GM18507 (cell line): ENCODE results near the gene SLC26A4.
A peak's percentile ranks its signal among the peaks of the same experiment; 100 is the strongest.
"Not testable (repeated sequence)": the region's sequence is repeated elsewhere in the genome, so short reads cannot be mapped to it uniquely, and the experiment has no call there.

Source experiments
- DNase-seq: peaks from one replicate; pipeline ENCODE4 v3.0.0; 2011; ENCODE audit warnings: low read depth; ENCODE audit not compliant: insufficient read length; ENCODE audit errors: extremely low spot score
- FAIRE-seq: peaks from 2 replicates; lab custom pipeline; 2011; peaks lifted over from hg19 to GRCh38; lab: Jason Lieb, UNC

Gene SLC26A4

GRCh38 chr7:107660381-107661080, at the start of gene SLC26A4:
Gene SLC26A4, plus strand, starts transcription at chr7:107660828. Its CDS starts 814 bp downstream, at chr7:107661642.
- DNase-seq (no peak), FAIRE-seq (no peak)

- DNase-seq (no peak), FAIRE-seq (no peak)
Measured at GRCh38 chr7:107613439-107613838, 47.2 kb upstream of the SLC26A4 start.

GRCh38 chr7:107613948-107614347, 46.7 kb upstream of the SLC26A4 start:
- FAIRE-seq, result no peak

GRCh38 chr7:107614425-107614824, 46.2 kb upstream of the SLC26A4 start:
- no peak for DNase-seq
- FAIRE-seq, result no peak

More at GRCh38 chr7:107613948-107614347, 46.7 kb upstream of the SLC26A4 start:
- no peak for DNase-seq

GRCh38 chr7:107615910-107616680, 44.5 kb upstream of the SLC26A4 start:
- FAIRE-seq, result no peak
- no peak for DNase-seq

GRCh38 chr7:107622429-107622828, 38.2 kb upstream of the SLC26A4 start:
- FAIRE-seq, result peak; percentile 50
- no peak for DNase-seq

GRCh38 chr7:107622894-107623293, 37.7 kb upstream of the SLC26A4 start:
- no peak for FAIRE-seq
- DNase-seq, result no peak

GRCh38 chr7:107627002-107627401, 33.6 kb upstream of the SLC26A4 start:
- FAIRE-seq, result no peak
- no peak for DNase-seq

GRCh38 chr7:107628461-107629064, 32.1 kb upstream of the SLC26A4 start:
- no peak for DNase-seq
- no peak for FAIRE-seq

GRCh38 chr7:107630342-107630741, 30.3 kb upstream of the SLC26A4 start:
- DNase-seq (no peak), FAIRE-seq (no peak)

GRCh38 chr7:107631588-107632491, 28.8 kb upstream of the SLC26A4 start:
- no peak for FAIRE-seq
- DNase-seq, result no peak

- DNase-seq (no peak), FAIRE-seq (no peak)
Measured at GRCh38 chr7:107632492-107632865, 28.1 kb upstream of the SLC26A4 start.

- peak; percentile 93 for FAIRE-seq
- DNase-seq, result no peak
Measured at GRCh38 chr7:107638594-107638993, 22.0 kb upstream of the SLC26A4 start.

- FAIRE-seq, DNase-seq: not testable (repeated sequence)
Measured at GRCh38 chr7:107639070-107639469, 21.6 kb upstream of the SLC26A4 start.

- no peak for FAIRE-seq
- DNase-seq, result no peak
Measured at GRCh38 chr7:107641676-107642075, 19.0 kb upstream of the SLC26A4 start.

- no peak for DNase-seq
- FAIRE-seq, result no peak
Measured at GRCh38 chr7:107642501-107642900, 18.1 kb upstream of the SLC26A4 start.

GRCh38 chr7:107643407-107643806, 17.2 kb upstream of the SLC26A4 start:
- FAIRE-seq (no peak), DNase-seq (no peak)

- DNase-seq, result no peak
- FAIRE-seq, result no peak
Measured at GRCh38 chr7:107643938-107644308, 16.7 kb upstream of the SLC26A4 start.

- no peak for DNase-seq
- FAIRE-seq, result no peak
Measured at GRCh38 chr7:107644309-107644974, 16.2 kb upstream of the SLC26A4 start.
